ENCODE results near the gene OTOP3.
"Not testable (repeated sequence)": the region's sequence is repeated elsewhere in the genome, so short reads cannot be mapped to it uniquely, and the experiment has no call there.

Gene OTOP3, protein sequence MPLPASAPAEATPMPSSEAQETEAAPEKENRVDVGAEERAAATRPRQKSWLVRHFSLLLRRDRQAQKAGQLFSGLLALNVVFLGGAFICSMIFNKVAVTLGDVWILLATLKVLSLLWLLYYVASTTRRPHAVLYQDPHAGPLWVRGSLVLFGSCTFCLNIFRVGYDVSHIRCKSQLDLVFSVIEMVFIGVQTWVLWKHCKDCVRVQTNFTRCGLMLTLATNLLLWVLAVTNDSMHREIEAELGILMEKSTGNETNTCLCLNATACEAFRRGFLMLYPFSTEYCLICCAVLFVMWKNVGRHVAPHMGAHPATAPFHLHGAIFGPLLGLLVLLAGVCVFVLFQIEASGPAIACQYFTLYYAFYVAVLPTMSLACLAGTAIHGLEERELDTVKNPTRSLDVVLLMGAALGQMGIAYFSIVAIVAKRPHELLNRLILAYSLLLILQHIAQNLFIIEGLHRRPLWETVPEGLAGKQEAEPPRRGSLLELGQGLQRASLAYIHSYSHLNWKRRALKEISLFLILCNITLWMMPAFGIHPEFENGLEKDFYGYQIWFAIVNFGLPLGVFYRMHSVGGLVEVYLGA

GRCh38 chr17:74935585-74936469 is at the start of gene OTOP3:
OTOP3 (plus strand) TSS chr17:74935898; CDS start chr17:74935922, 24 bp downstream.
- no peak for DNase-seq

DNA sequence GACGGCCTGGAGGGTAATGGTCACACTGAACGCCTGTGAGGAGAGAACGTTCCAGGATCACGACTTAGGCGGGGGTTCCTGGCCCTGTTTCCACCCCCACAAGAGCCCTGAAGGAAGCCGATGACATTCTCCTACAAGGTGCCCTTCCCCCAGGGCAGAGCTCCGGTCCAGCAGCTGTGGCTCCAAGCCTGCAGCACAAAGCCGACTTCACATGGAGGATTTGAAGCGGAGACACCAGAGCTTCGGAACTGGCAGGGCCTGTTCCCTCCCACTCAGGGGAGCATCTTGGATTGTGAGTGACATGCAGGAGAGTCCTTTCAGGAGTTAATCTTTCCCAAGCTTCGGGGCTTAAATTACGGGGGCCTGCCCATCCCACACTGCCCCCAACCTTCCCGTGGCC is 47.2 kb upstream of the OTOP3 start:
- no peak for DNase-seq

DNA sequence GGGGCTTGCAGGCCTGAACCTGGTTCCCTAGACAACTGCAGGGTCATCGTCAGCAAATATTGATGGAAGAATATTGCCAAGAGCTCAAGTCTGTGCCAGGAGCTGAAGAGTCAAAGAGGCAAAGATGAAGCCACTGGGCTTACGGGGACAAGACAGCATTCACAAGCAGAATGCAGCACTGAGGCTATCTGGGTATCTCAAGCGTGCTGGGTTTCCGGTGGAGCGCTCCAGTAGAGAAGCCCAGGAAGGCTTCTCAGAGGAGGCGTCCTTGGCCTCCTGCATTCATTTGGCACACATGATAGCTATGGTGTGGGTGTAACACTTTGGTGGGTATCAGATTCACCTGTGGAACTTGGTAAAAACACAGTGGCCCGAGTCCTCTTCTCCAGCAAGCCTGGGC is 45.1 kb upstream of the OTOP3 start:
- DNase-seq = no peak

GRCh38 chr17:74892013-74892841 is 43.5 kb upstream of the OTOP3 start:
- no peak for DNase-seq

DNA sequence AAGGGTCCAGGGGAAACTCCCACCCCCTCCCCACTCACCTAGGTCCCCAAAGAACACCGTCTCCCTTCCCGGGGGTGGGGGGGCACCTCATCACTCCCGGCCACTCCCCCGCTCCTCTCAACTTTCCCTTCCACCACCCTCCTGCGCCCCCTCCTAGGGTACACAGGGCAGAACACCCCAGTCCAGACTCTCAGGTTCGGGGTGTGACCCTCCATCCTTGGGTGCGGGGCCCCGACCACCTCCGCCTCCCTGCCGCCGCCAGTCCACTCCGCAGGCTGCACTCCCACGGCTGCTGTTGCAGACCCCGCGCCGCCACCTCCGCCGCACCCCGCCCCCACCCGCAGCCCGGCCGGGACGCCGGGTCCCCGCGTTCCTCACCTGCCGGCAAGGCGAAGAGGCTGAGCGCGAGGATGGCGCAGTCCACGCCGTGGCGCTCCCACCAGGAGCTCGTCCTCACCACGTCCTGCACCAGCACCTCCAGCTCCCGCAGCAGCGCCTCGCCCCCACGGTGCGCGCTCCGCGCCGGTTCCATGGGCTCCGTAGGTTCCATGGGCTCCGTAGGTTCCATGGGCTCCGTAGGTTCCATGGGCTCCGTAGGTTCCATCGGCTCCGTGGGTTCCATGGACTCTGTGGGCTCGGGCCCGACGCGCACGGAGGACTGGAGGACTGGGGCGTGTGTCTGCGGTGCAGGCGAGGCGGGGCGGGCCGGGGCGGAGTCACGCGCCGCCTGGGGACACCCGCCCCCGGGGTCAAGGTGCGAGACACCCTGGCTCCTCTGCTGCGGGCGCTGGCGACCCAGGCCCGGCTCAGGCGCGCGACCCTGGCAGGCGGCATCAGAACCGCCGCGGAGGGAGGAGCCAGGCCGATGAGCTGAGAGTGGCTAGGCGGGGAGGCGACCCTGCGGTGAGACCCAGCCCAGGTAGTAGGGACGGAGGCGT is 42.5 kb upstream of the OTOP3 start, which contains the start of gene FADS6:
Gene FADS6, minus strand, starts transcription at position 660 of the 938 bp plus-strand sequence. Its CDS starts 38 bp downstream, at position 622.
- DNase-seq = no peak

GRCh38 chr17:74893936-74894671 is 41.6 kb upstream of the OTOP3 start:
- DNase-seq = no peak

GRCh38 chr17:74898376-74898946 is 37.2 kb upstream of the OTOP3 start:
- no peak for DNase-seq

DNA sequence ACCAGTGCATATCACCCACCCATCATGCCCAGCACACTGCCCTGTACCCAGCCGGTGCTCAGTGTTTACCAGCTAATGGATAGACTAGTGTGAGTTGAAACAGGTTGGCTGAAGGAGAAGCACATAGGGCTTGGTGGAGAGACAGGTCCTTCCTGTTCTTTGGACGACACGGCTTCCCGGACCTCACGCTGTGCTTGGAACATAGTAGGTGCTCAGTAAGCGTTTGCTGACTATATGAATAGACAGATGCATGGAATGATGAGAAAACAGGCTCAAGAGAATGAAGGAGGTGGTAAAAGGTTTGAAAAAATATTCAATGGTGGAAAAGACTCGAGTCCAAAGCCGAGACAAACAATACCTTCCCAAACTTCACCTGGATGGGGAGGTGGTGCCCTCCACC is 35.5 kb upstream of the OTOP3 start:
- no peak for DNase-seq

- DNase-seq = no peak
Measured at GRCh38 chr17:74901353-74902135, 34.2 kb upstream of the OTOP3 start.

- DNase-seq = no peak
Measured at GRCh38 chr17:74903034-74903433, 32.7 kb upstream of the OTOP3 start.

DNA sequence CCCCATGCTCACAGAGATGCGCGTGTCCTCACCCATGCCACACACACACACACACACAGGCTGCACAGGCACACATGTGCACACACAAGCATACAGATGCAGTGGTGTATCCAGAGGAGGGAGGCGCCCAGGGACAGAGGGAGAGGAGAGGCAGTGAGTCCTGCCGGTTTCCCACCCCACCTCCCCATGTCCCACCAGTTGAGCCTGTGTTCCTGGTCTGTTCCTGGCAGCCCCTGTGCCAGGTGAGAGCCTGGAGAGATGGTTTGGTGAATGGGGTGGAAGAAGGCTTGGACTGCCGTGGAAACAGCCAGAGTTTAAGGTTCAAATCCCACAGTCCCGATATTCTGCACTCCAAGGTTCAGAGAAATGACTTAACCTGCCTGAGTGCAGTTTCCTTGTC is 32.0 kb upstream of the OTOP3 start:
- DNase-seq = no peak

- DNase-seq = no peak
Measured at GRCh38 chr17:74904687-74905409, 30.9 kb upstream of the OTOP3 start.

GRCh38 chr17:74906214-74906793 is 29.4 kb upstream of the OTOP3 start:
- DNase-seq = not testable (repeated sequence)

DNA sequence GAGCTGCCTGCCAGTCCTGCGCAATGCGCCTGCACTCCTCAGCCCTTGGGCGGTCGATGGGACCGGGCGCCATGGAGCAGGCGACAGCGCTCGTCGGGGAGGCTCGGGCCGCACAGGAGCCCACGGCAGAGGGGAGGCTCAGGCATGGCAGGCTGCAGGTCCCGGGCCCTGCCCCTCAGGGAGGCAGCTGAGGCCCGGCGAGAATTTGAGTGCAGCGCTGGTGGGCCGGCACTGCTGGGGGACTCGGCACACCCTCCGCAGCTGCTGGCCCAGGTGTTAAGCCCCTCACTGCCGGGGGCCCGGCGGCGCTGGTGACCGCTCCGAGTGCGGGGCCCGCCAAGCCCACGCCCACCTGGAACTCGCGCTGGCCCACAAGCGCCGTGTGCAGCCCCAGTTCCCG is 28.7 kb upstream of the OTOP3 start:
- no peak for DNase-seq

GRCh38 chr17:74909097-74909496 is 26.6 kb upstream of the OTOP3 start:
- DNase-seq = not testable (repeated sequence)

DNA sequence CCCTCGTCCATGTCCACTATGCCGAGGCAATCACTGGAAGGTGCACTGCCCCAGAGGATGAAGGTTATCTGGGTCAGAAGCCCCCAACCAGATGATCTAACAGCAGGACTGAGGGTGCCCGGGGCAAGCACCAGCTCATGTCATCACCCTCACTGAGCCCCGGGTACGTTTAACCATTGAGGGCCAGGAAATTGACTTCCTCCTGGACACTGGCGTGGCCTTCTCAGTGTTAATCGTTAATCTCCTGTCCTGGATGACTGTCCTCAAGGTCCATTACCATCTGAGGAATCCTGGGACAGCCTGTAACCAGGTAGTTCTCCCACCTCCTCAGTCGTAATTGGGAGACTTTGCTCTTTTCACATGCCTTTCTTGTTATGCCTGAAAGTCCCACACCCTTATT is 24.3 kb upstream of the OTOP3 start:
- not testable (repeated sequence) for DNase-seq

DNA sequence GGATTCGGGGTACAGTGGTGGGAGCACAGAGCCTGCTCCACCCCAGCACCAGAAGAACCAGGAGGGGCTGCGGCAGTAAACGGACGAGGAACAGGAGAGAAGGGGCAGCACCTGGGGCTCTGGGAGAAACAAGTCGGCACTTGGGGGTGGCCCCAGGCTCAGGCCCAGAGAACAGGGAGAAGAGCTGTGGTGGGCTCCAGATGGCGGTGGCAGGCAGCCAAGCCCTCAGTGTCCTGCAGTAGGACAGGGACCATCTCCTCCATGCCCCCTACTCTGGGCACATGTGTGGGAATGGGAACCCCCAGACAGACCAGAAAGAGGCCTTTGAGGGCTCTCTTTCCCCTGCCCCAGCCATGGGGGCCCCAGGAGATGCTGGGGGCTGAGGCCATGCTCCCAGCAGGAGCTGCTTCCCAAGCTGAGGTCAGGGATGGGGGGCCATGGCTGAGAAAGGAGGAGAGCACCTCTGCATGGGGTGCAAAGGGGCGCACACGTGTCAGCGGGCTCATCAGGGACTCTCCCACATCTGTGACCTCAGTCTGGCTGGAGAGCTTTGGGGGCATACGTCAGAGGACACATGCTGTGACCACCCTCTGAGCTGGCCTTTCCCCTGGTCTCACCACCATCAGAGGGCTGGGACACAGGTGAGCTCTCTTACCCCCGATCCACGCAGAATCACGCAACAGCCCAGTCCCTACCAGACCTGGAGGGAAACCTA is 19.4 kb upstream of the OTOP3 start:
- no peak for DNase-seq

DNA sequence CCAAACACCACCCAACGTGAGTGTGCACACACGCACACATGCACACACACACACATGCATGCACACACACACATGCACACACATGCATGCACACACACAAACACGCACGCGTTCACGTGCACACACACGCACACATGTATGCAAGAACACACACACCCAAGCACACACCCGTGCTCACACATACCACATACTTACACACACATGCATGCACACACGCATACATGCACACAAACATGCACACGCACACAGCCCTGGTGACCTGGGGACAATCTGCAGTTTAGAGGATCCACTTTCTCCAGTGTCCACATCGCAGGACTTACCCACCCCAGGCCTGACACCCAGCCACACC is 18.9 kb upstream of the OTOP3 start:
- no peak for DNase-seq

Measured in NCI-H446 (cell line).